C4-2B (cell line): ENCODE results near the gene GABRE.

Experiments
- CTCF ChIP-seq: fragments of 450-650 bp; conservative IDR thresholded peaks from 2 replicates; pipeline ENCODE4 v1.5.1; 2017; ENCODE audit warnings: mild to moderate bottlenecking
- ZFX ChIP-seq: fragments of 450-650 bp; IDR thresholded peaks from 2 replicates; pipeline ENCODE4 v1.6.1; 2017

- TF ChIP-seq CTCF (no peak), ZFX (no peak)
Observed at GRCh38 chrX:152020888-152021287, 46.4 kb upstream of the GABRE start.
